ENCODE data around the gene DLG2.

- TF ChIP-seq CTCF (IDR thresholded peaks at IDR 0.05) (no peak), POLR2A (IDR thresholded peaks at IDR 0.05) (no peak), EP300 (IDR thresholded peaks at IDR 0.05) (no peak), POLR2AphosphoS5 (IDR thresholded peaks at IDR 0.05) (no peak)
Observed at GRCh38 chr11:83862033-83862432, 1765.1 kb downstream of the DLG2 start.

Measured in sigmoid colon (tissue), 4 donors.